ENCODE results near the gene NRG2.

The NRG2 gene

DNA sequence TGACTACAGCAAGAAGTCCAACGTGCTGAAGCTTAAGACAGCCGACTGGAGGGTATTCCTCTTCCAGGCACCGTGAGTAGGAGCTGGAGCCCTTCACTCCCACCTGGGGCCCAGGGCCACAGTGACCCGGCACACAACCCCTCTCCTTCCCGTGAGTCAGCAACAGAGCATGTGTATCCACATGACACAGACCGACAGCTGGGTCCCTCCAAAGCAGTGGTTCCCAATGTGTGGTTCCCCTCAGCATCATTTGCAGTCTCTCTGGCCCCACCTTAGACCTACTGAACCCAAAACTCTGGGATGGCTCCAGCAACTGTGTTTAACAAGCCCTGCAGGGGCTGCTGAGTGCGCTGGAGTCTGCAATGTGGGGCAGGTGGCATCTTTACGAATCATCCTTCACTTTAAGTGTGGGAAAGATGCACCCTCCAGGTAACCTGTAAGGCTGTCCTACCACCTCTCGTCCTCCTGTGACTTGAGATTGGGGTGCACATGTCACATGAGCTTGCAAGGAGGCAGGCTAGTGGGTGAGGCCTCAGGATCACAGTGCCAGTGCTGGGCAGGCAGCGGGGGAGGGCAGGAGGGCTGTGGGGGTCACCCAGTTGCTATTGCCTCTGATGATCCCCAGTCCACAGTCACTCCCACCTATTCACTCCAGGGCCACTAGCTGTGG is 205.3 kb downstream of the NRG2 start:
- DNase-seq (ENCODE audit: low spot score), result no peak

DNA sequence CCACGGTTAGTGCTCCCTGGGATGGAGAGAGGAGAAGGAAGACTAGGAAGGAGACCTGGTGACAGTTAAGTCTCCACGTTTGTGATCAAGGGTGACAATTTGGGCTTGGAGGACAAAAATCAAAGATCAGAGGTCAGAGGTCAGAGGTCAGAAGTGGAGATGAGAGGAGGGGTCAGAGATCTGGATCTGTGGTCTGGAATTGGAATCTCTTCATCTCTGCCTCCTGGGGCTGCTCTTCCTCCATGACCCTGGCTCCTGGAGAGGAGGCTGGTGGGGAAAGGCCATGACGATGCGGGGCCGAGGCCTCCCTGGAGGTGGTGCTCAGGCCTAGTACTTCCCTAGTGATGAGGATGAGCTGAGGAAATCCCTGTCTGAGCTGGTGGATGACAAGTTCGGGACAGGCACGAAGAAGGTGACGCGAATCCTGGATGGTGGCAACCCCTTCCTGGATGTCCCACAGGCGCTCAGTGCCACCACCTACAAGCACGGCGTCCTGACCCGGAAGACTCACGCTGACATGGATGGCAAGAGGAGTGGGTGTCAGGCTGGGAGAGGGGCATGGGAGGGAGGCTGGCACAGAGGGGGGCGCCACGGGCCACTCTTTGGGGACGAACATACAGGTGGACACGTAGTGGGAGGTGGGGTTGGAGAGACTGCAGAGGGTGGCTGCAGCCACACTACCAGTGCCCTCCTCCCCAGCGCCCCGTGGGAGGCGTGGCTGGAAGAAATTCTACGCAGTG is 206.5 kb downstream of the NRG2 start:
- DNase-seq (ENCODE audit: low spot score), result no peak

DNA sequence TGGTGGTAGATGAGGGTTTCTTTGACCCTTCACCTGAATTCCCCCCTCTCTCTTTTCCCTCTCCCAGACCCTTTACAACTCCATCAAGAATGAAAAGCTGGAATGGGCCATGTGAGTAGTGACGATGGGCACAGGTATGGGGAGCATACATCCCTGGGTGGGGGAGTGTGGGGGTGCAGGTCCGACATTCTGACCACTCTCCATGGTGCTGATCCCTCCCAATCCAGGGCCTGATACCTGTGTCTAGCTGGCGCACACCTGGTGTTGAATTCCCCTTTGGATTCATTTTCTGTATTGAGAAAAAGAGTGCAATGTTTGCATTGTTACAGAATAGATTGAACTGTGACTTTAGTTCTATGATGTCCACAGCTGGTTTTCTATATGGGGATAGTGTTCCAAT is 207.4 kb downstream of the NRG2 start:
- no peak for DNase-seq (ENCODE audit: low spot score)

DNA sequence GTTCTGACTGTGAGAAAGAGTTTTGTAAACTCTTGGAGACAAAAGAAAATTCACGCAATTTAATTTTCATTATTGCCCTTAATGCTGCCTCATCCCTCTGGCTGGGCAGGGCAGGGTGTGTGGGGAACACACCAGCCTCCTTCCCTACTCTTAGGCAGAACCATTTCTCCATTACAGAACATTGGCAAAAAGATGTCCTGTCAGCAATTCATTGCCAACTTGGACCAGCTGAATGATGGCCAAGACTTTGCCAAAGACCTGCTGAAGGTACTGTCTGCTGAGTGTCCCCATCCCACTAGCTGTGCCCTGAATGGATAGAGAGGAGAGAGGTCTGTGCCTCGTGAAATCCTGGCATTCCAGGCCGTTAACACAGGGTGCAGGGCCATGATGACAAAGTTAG is 209.6 kb downstream of the NRG2 start:
- no peak for DNase-seq (ENCODE audit: low spot score)

- no peak for DNase-seq (ENCODE audit: low spot score)
Observed at GRCh38 chr5:139831624-139832023, 211.5 kb downstream of the NRG2 start.

- no peak for DNase-seq (ENCODE audit: low spot score)
Observed at GRCh38 chr5:139829471-139829870, 213.6 kb downstream of the NRG2 start.

- DNase-seq (ENCODE audit: low spot score), result no peak
Observed at GRCh38 chr5:139828207-139828895, 214.7 kb downstream of the NRG2 start.

DNA sequence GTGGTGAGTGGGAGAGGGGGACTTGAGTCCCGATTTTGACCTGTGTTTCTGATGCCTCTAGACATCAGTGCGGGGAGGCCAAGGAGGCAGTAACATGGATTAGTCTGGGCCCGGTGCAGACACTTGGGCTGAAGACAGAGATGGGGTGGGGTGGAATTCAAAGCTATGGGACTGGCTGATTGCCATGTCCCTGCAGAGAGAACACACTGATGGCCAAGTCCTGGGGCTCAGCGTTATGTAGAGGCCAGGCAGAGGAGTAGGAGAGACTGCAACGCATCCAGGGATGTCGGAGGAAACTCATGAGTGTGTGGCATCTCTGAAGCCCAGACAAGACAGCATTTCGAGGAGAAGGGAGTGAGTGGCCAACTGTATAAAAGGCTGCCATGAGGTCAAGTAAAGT is 217.4 kb downstream of the NRG2 start:
- DNase-seq (ENCODE audit: low spot score), result no peak

GRCh38 chr5:139823757-139824355 is 219.2 kb downstream of the NRG2 start:
- no peak for DNase-seq (ENCODE audit: low spot score)

- no peak for DNase-seq (ENCODE audit: low spot score)
Observed at GRCh38 chr5:139822553-139823425, 220.3 kb downstream of the NRG2 start.

DNA sequence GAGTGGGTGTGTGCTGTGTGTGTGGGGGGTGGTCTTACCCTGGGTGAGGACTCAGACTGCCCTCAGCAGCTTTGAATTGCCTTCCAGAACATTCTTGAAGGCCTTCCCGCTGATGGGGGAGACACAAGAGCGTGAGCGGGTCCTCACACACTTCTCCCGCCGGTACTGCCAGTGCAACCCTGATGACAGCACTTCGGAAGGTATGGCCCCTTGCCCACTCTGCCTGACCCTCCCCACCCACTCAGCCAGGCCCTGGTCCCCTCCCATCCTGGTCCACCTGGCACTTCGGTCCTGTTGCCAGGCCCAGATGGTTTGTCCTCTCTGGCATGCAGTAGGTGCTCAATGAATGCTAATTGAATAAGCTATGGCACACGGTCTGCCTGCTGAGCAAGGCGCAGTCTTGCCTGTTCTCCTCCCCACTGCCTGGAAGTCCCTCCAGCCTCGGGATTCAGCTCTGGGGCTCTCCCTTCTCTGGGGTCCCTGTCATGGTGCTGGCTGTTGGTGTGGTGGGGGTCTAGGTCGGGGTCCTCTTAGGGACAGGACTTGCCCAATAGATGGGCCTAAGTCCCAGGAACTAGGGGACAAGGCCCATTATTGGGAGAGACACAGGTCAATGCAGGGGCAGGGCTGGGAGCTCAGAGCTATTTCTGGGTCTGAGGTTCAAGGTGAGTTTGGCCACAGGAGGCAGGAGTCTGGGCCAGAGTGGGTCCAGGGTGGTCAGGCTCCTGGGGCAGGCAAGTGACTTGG is 221.1 kb downstream of the NRG2 start:
- no peak for DNase-seq (ENCODE audit: low spot score)

- DNase-seq (ENCODE audit: low spot score), result no peak
Observed at GRCh38 chr5:139820606-139821005, 222.5 kb downstream of the NRG2 start.

- no peak for DNase-seq (ENCODE audit: low spot score)
Observed at GRCh38 chr5:139820130-139820529, 223.0 kb downstream of the NRG2 start.

DNA sequence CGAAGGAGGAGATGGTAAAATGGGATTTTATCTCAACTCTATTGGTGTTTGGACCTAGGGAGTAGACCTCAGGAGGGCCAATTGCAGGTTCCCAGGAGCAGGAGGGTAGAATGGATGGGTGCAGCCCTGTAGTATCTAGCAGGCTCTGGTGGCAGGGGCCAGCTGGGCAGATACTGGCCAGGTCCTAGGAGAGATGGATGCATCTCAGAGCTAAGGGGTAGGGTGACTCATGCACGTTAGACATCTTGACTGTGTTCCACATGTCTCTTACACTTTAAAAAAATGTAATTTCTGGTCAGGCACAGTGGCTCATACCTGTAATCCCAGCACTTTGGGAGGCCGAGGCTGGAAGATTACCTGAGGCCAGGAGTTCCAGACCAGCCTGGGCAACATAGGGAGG is 225.1 kb downstream of the NRG2 start:
- DNase-seq (ENCODE audit: low spot score), result no peak

GRCh38 chr5:139817362-139817761 is 225.7 kb downstream of the NRG2 start:
- DNase-seq (ENCODE audit: low spot score), result no peak

DNA sequence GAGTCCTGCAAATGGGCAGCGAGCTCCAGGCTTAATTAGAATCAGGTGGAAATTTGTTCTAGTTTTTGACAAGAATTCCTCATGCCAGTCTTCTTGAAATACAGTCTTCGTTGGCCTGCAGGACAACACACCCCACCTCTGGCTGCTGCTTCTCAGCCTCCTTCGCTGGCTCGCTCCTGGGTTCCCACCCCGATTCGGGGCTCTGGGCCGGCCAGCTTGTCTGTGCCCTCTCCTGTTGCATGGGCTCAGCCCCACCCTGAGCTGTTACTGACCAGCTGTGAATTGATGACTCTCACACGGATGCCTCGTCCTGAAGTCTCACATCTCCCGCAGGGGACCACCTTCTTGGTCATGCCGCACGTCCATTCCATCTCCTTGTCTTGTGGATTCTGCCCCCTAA is 226.5 kb downstream of the NRG2 start:
- no peak for DNase-seq (ENCODE audit: low spot score)

GRCh38 chr5:139814704-139815280 is 228.3 kb downstream of the NRG2 start:
- DNase-seq (ENCODE audit: low spot score), result no peak

DNA sequence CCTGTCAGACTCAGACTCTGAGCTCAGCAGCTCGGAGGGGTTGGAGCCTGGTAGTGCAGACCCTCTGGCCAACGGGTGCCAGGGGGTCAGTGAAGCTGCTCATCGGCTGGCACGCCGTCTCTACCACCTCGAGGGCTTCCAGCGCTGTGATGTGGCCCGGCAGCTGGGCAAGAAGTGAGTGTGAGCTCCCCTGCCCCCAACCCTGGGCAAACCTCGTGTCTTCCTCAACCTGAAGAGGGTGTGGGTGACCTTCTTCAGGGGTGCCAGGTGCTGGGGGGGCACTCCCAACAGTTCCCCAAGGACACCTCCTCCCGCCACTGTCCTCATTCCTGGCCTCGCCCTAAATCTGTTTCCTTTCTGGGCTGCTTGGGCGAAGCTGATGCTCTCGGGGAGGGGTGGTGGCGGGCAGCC is 228.9 kb downstream of the NRG2 start:
- DNase-seq (ENCODE audit: low spot score), result no peak

GRCh38 chr5:139812836-139813805 is 230.0 kb downstream of the NRG2 start:
- no peak for DNase-seq (ENCODE audit: low spot score)

GRCh38 chr5:139812323-139812722 is 230.8 kb downstream of the NRG2 start:
- DNase-seq (ENCODE audit: low spot score), result no peak

All from AG08395 (cell line).